GM19395 (cell line): ENCODE data around the gene SLC2A6.

Source experiments
- ATAC-seq: cut with Tn5 transposase; IDR thresholded peaks from one replicate; pipeline ENCODE4 v1.9.1; 2021; ENCODE audit warnings: mild to moderate bottlenecking, moderate library complexity; ENCODE audit not compliant: unreplicated experiment

Gene SLC2A6

DNA sequence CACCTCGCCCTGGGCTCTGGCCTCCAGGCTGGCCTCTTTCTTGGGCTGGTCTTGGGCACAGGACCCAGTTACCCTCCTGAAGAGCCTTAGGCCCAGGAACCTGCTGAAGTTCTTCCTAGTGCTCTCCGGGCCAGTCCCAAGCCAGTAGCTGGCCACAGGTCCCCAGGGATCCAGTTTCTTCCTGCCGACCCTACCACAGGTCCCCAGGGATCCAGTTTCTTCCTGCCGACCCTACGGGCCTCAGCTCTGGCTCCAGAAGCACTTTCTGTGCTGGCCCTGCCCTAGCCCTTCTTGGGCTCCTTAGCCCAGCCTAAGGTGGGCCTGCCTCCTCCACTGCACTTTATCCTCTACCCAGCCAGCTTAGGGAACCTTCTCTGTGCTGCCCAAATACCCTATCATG, 37.3 kb downstream of the SLC2A6 start:
- no peak for ATAC-seq

DNA sequence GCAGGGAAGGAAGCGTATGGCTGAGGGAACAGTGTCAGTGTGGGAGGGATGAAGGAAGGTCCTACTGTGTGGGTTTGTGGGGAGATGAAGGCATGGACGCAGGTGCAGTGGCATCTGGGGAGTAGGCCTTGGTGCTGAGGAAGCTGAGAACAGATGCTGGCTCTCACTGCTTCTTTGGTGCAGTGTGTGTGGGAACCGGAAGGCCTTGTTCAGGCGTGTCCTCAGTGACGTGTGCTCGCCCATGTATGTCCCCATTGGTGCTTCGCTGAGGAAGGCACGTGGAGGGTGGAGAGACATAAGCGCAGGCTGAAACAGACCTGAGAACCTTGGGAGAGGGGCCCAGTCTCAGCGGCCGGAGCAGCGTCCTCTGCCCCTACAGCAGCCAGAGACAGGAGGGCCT, 38.0 kb downstream of the SLC2A6 start:
- ATAC-seq = peak; percentile 60

DNA sequence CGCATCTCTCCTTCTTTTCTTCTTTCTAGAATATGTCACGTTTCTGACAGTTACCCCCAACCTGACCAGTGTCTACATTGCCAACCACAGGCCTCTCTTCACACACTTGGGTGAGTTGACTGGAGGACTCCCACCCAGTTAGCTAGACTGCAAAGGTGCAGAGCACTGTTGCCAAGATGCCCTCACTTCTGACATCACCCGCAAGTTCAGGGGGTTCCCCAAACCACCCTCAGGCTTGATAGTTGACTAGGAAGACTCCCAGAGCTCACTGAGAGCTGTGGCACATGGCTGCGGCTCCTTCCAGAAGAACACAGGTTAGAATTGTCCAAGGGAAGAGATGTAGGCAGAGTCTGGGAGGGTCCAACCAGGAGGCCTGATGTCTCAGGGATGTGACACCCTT, 39.6 kb downstream of the SLC2A6 start:
- no peak for ATAC-seq

DNA sequence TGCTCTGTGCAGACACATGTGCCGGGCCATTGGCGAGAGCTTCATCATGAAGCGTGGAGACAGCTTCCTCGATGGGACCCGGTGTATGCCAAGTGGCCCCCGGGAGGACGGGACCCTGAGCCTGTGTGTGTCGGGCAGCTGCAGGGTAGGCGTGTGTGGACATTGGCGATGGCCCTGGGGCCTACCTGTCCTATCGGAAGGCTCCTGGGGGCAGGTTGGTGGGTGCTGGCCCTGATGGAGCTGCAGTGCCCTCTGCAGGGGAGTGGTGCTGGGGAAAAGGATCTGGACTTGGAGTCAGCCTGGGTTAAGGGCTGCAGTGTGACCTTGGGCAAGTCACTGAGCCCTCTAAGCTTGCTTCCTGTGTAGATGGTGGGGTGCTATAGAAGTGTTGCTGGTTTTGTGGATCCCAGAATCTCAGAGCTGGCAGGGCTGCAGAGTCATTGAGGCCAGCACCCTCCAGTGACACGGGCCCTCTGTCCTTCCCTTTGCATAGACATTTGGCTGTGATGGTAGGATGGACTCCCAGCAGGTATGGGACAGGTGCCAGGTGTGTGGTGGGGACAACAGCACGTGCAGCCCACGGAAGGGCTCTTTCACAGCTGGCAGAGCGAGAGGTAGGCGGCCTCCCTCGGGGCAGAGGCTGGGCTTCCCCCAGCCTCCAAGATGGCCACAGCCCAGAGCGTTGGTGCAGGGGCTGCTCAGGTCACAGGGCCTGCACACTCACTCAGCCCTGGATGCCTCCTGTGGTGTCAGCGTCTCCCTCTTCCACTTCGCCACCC, 41.0 kb downstream of the SLC2A6 start:
- no peak for ATAC-seq

DNA sequence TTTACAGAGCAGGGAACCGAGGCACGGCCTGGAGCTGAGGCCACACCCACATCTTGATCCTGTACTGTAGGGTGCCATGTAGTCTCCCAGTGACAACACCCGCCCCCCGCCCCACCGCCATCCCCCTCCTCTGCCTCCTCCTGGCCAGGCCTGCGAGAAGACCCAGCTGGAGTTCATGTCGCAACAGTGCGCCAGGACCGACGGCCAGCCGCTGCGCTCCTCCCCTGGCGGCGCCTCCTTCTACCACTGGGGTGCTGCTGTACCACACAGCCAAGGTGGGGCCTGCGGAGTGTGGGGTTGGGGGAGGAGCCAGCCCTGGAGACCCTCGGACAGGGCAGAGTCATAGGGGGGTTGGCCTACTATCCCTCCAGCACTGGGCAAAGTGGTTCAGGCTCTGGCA, 42.2 kb downstream of the SLC2A6 start:
- no peak for ATAC-seq

DNA sequence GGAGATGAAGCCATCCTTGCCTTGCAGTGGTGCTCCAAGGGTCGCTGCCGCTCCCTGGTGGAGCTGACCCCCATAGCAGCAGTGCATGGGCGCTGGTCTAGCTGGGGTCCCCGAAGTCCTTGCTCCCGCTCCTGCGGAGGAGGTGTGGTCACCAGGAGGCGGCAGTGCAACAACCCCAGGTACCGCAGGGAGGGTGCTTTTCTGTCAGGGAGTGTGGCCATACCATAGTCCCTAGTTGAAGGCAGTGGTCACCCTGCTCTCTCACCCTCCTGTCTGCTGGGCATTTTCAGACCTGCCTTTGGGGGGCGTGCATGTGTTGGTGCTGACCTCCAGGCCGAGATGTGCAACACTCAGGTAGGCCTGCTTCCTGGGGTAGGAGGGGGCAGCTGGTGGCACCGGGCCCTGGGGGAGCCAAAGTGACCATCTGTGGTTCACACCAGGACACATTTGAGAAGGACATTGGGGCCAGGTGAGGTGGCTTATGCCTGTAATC, 45.5 kb downstream of the SLC2A6 start:
- ATAC-seq = no peak

DNA sequence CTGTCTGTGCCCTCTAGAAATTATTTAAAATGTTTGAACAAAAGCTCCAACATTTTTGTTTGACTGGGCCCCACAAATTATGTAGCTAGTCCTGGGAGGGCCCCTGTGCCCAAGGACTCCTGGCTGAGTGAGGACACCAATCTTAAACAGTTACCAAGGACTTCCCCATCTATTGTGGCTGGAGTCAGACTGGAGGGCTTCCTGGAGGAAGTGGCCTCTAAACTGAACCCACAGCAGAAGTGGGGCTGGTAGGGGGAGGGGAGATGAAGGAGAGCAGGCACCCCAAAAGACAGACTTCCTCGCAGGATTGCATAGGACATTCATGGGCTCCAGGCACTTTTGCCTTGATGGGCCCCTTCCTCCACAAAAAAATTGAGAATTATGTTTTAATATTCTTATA, 48.7 kb downstream of the SLC2A6 start:
- ATAC-seq = no peak

DNA sequence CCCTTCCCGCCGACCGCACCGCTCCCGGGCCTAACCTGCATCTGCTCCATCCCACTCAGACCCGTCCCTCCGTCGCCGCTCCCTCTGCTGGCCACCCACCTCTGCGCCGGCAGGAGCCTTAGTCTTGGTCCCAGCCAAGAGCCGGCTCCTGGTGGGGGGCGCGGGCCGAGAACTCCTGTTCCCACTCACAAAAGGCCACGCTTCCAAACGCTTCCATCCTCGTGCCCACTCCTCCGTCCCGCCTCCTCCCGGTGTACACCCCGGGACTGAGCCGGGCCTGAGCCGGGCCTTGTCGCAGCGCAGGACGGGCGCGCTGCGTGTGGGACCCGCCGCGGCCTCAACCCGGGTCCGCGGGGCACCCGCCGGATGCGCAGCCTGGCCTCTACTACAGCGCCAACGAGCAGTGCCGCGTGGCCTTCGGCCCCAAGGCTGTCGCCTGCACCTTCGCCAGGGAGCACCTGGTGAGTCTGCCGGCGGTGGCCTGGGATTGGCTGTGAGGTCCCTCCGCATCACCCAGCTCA, 49.2 kb downstream of the SLC2A6 start:
- ATAC-seq = no peak

DNA sequence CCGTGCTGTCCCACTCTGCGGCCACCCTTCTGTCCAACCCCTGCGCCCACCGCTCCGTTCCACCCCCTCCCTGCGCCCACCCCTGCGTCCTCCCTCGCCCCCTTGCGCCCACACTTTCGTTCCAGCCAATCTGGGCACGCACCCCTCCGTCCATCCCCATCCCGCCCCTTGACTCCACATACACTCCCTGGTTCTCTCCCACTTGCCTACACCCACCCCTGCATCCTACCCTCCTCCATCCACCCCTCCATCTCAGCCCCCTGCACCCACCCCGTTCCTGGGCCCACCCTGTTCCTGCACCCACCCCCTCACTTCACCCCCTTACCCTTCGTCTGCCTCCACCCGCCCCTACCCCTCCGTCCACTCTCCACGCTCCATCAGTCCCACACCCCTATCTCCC, 49.7 kb downstream of the SLC2A6 start:
- no peak for ATAC-seq

DNA sequence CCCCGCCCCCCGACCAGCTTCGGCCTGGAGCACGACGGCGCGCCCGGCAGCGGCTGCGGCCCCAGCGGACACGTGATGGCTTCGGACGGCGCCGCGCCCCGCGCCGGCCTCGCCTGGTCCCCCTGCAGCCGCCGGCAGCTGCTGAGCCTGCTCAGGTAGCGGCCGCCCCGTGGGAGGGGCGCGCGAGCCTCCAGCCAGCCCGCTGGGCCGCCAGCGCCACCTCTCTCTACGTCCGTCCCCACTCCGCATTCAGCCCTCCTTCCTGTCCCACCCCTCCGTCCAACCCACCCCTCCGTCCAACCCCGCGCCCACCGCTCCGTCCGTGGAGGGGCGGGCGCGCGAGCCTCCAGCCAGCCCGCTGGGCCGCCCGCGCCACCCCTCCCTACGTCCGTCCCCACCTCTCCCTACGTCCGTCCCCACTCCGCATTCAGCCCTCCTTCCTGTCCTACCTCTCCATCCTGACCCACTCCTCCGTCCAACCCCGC, 50.2 kb downstream of the SLC2A6 start:
- ATAC-seq = no peak

DNA sequence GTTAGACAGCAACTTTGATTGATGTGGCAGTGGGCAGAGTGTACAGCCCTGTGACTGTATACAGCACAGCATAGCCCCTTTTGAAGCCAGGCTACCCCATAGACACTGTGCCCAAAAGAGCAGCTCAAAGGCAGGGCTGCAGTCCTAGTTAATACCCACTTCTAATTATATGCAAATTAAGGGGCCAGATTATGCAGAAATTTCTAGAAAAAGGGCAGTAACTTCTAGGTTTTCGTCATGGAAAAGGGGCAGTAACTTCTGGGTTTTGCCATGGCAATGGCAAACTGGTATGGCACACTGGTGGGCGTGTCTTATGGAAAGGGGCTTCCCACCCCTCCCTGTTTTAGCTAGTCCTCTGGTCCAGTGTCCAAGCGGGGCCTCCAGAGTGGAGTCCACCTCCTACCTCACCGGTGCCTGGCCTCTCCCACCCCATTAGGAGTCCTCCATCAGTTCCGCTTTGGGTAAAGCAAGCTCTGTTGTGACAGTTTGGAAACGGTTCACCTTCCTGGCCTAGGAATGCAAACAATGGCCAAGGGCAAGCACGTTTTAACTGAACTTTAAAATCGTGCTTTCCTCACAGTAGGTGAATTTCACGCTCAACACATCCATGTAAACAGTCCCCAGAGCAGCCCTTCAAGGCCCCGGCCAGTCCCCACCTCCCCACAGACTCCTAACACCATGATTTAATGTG, 51.1 kb downstream of the SLC2A6 start:
- no peak for ATAC-seq

DNA sequence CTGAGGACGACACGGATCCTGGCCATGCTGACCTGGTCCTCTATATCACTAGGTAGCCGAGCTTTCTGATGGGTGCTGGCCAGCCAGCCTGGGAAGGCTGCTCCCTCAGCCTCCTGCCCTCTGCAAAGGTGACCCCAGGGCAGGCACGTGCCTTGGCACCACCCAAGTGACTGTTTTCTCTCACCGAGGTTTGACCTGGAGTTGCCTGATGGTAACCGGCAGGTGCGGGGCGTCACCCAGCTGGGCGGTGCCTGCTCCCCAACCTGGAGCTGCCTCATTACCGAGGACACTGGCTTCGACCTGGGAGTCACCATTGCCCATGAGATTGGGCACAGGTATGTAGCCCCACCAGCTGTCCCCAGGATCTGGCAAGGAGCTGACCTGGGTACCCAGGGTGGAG, 52.9 kb downstream of the SLC2A6 start:
- no peak for ATAC-seq

DNA sequence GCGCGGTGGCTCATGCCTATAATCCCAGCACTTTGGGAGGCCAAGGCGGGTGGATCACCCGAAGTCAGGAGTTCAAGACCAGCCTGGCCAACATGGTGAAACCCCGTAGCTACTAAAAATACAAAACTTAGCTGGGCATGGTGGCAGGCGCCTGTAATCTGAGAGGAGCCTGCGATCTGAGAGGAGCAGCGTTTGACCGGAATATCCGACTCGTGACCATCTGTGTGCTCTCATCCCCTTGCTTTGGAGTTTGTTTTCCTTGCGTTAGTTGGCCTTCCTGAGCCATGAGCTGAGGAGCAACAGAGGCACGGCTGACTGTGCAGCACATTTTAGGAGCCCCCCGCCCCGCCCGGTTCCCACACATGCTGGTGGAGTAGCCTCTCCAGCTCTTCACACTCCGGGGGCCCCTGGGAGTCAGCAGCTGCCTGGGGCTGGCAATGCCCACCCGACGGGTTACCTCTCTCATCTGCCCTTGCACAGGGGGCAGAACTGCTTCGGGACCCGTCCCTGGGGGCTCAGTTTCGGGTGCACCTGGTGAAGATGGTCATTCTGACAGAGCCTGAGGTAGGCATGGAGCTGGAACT, 53.8 kb downstream of the SLC2A6 start:
- ATAC-seq = no peak

DNA sequence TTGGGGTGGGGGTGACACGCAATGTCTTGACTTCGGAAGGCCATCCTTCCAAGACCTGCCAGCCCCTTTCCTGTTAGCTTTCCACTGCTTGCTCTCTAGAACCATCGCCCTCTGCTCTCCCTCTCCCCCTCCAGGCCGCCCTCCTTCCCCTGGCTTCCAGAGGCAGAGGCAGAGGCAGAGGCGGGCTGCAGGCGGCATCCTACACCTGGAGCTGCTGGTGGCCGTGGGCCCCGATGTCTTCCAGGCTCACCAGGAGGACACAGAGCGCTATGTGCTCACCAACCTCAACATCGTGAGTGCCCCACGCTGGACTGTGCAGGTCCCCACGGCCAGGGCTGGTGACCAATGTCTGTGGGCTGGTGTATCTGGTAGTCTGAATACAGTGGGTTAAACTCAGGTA, 54.7 kb downstream of the SLC2A6 start:
- no peak for ATAC-seq

DNA sequence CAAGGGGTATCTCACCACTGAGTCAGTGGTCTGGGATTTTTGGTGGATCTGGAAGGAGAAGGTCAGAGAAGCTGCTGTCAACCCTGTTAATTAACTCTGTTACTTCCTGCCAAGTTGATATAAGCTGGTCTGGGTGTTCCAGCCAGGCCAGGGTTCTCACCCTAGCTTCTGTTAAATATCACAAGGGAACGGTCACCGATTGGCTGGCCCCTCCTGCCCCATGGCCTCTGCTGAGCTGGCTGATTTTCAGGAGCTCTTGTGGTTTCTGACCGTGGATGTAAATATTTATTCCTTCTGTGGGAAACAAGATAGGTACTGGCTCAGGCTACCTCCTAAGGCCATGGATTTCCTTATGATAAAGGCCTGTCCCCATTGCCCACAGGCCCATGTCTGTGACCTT, 55.7 kb downstream of the SLC2A6 start:
- no peak for ATAC-seq

DNA sequence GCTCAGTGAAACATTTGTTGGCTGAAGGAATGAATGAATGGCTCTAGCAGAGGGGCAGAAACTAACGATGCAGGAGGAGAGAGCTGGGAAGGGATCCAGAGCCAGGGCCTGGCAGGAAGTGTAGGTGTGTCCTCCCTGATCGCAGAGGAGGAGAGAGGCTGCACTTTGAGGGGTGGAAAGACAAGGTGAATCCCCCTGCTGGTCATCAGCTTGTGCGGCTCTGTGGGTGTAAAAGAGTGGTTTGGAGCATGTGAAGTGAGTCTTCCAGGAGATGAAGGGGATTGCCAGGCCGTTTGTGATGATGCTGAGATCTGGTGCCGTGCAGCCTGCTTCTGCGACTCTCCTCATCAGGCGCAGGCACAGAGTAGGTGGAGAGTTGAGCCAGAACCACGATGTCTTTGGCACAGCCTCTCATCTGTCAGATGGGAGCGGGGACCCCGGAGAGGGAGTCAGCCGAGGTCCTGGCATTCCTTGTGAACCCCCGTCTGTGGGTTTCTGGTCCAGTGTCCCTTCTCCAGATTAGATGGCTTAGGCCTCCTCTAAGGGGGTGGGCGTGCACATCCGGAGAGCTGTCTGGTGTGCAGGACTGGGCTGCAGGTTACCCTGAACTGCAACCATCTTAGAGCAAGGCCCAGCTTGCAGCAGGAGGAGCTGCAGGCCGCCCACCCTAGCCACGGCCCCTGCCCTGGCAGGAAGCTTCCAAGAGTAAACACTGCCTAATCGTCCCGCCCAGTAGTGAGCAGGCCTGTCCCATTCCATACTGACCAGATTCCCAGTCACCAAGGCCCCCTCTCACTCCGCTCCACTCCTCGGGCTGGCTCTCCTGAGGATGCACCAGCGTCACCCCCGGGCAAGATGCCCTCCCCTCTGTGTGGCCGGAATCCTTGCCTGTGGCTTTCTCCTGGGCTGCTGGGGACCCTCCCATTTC, 57.0 kb downstream of the SLC2A6 start, which contains the start of gene ADAMTS13:
TSS of gene ADAMTS13 (plus strand) at position 753 of the 928 bp plus-strand sequence. CDS start at position 830, 77 bp downstream.
- peak; percentile 34 for ATAC-seq
